ENCODE measurements around the gene BAK1.
"Not testable (repeated sequence)": the region's sequence is repeated elsewhere in the genome, so short reads cannot be mapped to it uniquely, and the experiment has no call there.

BAK1 gene

GRCh38 chr6:33551538-33551937, 28.5 kb downstream of the BAK1 start:
- no peak for DNase-seq (ENCODE audit: low spot score)

GRCh38 chr6:33549896-33550295, 30.2 kb downstream of the BAK1 start:
- no peak for DNase-seq (ENCODE audit: low spot score)

- DNase-seq (ENCODE audit: low spot score) = no peak
These were observed 30.9 kb downstream of the BAK1 start for GRCh38 chr6:33549196-33549595.

- DNase-seq (ENCODE audit: low spot score) = no peak
These were observed 32.6 kb downstream of the BAK1 start for GRCh38 chr6:33547499-33547898.

GRCh38 chr6:33546766-33547165, 33.3 kb downstream of the BAK1 start:
- DNase-seq (ENCODE audit: low spot score) = no peak

GRCh38 chr6:33545292-33545691, 34.8 kb downstream of the BAK1 start:
- DNase-seq (ENCODE audit: low spot score) = not testable (repeated sequence)

- DNase-seq (ENCODE audit: low spot score) = no peak
These were observed 37.0 kb downstream of the BAK1 start for GRCh38 chr6:33543116-33543515.

GRCh38 chr6:33540768-33541167, 39.3 kb downstream of the BAK1 start:
- DNase-seq (ENCODE audit: low spot score) = no peak

- no peak for DNase-seq (ENCODE audit: low spot score)
These were observed 45.4 kb downstream of the BAK1 start for GRCh38 chr6:33534702-33535101.

- DNase-seq (ENCODE audit: low spot score) = not testable (repeated sequence)
These were observed 46.8 kb downstream of the BAK1 start for GRCh38 chr6:33533163-33533869.

GRCh38 chr6:33532431-33532830, 47.6 kb downstream of the BAK1 start:
- DNase-seq (ENCODE audit: low spot score) = not testable (repeated sequence)

- not testable (repeated sequence) for DNase-seq (ENCODE audit: low spot score)
These were observed 49.5 kb downstream of the BAK1 start for GRCh38 chr6:33530617-33531016.

Measured in kidney tubule cell (primary cell).